Astrocyte of the spinal cord (primary cell): Measurements from ENCODE around the gene SETBP1.
A peak's percentile ranks its signal among the peaks of the same experiment; 100 is the strongest.

Source experiments
- DNase-seq: peaks from one replicate; pipeline ENCODE4 v3.0.0; 2011; ENCODE audit warnings: low read depth, low spot score
- H3K4me3 ChIP-seq: 2 replicates; pipeline ENCODE4 v1.5.1; 2011; ENCODE audit warnings: low read depth, mild to moderate bottlenecking, low read length, moderate library complexity
- in situ Hi-C: cut with HindIII; loops from 2 replicates; pipeline ENCODE4 v1.10.0; 2017; ENCODE audit warnings: low sequenced_read_pairs
- TF ChIP-seq, protein P1 (sequence below): IDR thresholded peaks from 2 replicates; pipeline ENCODE4 v1.5.1; 2012; ENCODE audit warnings: low read depth, mild to moderate bottlenecking, low read length, inconsistent platforms

Gene SETBP1

DNA sequence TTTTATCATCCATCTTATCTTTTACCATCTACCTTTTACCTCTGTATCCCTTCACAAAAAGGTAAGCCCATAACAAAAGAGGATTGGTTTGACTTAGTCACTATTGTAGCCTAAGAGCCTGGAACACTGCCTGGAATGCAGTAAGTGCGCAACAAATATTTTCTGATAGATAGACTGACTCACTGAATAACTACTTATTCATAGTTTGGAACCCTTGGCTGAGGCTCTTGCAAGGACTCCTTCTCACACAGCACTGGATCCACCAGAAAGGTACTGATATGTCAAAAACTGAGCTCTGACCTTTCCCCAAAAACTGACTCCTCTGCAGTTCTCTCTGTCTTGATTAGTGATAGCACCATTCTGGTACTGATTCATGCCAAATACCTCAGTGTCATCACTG, 426.7 kb downstream of the SETBP1 start:
- in situ Hi-C loops, result no loop called here
- H3K4me3 ChIP-seq, result no peak overlapping the region
- TF ChIP-seq, protein P1, sequence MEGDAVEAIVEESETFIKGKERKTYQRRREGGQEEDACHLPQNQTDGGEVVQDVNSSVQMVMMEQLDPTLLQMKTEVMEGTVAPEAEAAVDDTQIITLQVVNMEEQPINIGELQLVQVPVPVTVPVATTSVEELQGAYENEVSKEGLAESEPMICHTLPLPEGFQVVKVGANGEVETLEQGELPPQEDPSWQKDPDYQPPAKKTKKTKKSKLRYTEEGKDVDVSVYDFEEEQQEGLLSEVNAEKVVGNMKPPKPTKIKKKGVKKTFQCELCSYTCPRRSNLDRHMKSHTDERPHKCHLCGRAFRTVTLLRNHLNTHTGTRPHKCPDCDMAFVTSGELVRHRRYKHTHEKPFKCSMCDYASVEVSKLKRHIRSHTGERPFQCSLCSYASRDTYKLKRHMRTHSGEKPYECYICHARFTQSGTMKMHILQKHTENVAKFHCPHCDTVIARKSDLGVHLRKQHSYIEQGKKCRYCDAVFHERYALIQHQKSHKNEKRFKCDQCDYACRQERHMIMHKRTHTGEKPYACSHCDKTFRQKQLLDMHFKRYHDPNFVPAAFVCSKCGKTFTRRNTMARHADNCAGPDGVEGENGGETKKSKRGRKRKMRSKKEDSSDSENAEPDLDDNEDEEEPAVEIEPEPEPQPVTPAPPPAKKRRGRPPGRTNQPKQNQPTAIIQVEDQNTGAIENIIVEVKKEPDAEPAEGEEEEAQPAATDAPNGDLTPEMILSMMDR, result no peak
- DNase-seq, result peak; percentile 43

DNA sequence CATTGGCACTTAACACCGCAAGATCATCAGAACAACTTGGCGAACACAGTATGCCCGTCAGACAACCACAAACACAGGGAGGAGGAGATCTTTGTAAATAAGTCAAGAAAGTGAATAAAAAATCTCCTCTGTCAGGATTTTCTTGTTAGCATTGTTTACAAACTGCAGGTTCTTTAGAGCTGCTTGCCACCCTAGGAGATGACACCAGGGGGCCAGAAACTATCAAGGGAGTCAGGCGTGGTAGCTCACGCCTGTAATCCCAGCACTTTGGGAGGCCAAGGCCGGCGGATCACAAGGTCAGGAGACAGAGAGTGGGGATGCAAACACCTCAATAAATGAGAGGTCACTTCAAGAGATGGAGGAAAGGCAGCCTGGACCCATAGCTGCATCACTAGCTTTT, 428.1 kb downstream of the SETBP1 start:
- no peak for DNase-seq
- TF ChIP-seq, protein P1, result no peak
- in situ Hi-C loops, result no loop called here
- H3K4me3 ChIP-seq, result no peak overlapping the region

DNA sequence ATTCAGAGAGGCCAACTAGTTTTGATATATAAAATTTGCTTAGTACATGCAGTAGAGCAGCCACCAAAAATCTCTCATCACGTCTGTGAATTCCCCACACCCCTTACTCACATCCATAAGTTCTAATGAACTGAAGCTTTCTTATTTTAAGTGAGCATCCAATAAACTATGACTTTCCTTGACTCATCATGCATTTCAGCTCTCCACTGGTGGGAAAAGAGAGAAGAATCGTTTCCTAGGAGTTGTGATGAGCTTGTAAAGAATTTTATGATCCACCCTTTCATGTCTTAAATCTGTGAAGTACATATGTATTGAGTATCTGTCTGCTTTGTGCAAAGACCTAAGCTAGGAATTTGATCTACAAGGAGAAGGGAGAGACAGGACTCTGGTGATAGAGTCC, 428.6 kb downstream of the SETBP1 start:
- no peak for DNase-seq
- H3K4me3 ChIP-seq, result no peak overlapping the region
- TF ChIP-seq, protein P1, result no peak
- in situ Hi-C loops, result no loop called here

DNA sequence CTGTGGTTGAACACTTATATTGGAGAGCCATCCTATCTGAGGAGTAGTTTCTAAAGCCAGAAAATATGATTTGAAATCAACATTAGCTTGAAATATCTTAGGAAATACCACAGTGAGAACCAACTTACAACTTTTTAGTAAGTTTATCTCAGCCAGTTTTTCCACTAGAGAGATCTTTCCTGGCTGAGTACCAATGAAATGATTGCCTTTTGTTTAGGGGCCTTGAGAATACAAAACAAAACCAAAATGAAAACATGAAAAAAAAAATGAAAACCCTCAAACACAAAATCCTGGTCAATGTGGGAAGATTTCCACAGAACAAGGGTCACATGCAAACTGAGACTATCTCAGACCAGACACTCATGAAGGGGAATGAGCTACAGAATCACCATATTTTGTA, 429.0 kb downstream of the SETBP1 start:
- no peak for DNase-seq
- no peak overlapping the region for H3K4me3 ChIP-seq
- in situ Hi-C loops, result no loop called here
- TF ChIP-seq, protein P1, result no peak

DNA sequence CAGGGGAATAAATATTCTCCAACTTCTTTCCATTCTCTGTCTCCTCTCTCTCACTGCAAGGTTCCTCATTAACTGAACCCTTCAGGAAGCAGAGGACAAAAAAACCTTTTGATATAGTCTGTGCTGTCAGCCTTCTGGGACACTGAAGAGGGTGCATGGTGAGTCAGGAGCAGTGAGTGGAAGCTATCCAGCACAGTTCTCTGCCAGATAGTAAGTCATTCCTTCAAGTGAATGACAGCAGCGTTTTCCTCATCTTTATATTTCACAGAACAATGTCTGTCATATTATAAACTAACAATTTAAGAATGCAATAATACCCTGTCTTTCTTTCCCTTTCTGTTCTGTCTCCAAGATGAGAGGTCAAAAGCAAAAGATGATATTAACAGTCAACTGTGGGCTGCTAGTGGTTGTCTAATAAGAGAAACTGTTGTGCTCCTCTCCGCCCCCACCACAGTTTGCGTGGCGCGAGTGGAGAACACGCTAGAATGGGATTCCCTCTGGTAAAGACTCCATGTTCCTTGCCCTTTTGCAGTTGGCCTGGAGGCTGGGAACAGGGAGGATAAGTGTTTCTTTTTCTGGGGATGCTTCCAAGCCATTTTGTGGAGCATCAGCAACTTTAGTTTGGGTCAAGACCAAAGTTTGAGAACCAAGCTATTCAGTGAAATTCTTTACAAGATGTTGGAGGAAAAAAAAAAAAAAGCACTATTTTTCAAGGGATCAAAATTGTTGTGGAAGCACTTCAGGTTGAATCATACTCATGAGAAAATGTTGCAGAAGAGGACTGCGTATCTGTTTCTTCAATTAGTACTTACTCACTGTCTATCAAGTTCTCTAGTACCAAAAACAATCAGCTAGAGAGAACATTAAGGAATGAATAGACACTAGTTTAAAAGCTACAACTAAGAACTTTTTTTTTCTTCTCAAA, 430.2 kb downstream of the SETBP1 start:
- in situ Hi-C loops, result no loop called here
- no peak for DNase-seq
- TF ChIP-seq, protein P1, result no peak
- no peak overlapping the region for H3K4me3 ChIP-seq

DNA sequence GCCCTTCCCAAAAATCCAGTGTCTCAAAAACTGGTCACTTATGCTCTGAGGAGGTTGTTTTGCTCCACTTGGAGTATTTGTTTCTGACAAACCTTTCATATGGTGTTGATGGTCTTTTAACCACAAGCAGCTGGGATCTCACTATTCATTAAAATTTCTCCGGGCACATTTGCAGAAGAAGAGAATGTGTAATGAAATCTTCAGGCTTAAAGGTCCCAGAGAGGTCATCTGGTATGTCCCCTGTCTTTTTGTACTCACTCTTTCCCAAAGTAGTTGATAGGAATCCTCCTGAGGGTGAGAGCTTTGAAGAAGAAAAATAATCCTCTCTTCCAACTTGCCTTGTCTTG, 430.8 kb downstream of the SETBP1 start:
- TF ChIP-seq, protein P1, result no peak
- in situ Hi-C loops, result no loop called here
- no peak for DNase-seq
- no peak overlapping the region for H3K4me3 ChIP-seq
